Liver (tissue), 3 donors: Measurements from ENCODE around the gene LPO.

ENCODE experiments used
- CTCF ChIP-seq: fragments of 150-350 bp; IDR thresholded peaks from 2 replicates; pipeline ENCODE4 v1.5.1; 2017; ENCODE audit warnings: improper control_type of control experiment, low read depth, low read length; ENCODE audit not compliant: missing input control
- EGR1 ChIP-seq, 2 donors: IDR thresholded peaks; 2 replicates each; pipeline ENCODE4 v1.6.1; 2016 to 2018; ENCODE audit warnings: antibody characterized with exemption in 2 of 2, low read depth in 2 of 2
- FOXA1 ChIP-seq: IDR thresholded peaks from 2 replicates; pipeline ENCODE4 v1.6.1; 2016; ENCODE audit warnings: antibody characterized with exemption
- GABPA ChIP-seq, 2 donors: IDR thresholded peaks in 1 of 2; conservative IDR thresholded peaks in 1 of 2; 2 replicates each; pipeline ENCODE4 v1.6.1; 2016; ENCODE audit warnings: antibody characterized with exemption in 2 of 2, mild to moderate bottlenecking in 1 of 2, moderate library complexity in 1 of 2
- JUND ChIP-seq, 2 donors: IDR thresholded peaks; 2 replicates each; pipeline ENCODE4 v1.6.1; 2016; ENCODE audit warnings: antibody characterized with exemption in 2 of 2
- MAX ChIP-seq: IDR thresholded peaks from 2 replicates; pipeline ENCODE4 v1.6.1; 2016; ENCODE audit warnings: antibody characterized with exemption
- RAD21 ChIP-seq, 2 donors: IDR thresholded peaks; 2 replicates each; pipeline ENCODE4 v1.6.1; 2016; ENCODE audit warnings: antibody characterized with exemption in 2 of 2, mild to moderate bottlenecking in 2 of 2
- TAF1 ChIP-seq: conservative IDR thresholded peaks from 2 replicates; pipeline ENCODE4 v1.6.1; 2016; ENCODE audit warnings: antibody characterized with exemption, mild to moderate bottlenecking
- YY1 ChIP-seq: IDR thresholded peaks from 2 replicates; pipeline ENCODE4 v1.6.1; 2016; ENCODE audit warnings: antibody characterized with exemption, mild to moderate bottlenecking
- donor health status: healthy.
- donor health status: healthy.

- TF ChIP-seq CTCF (no peak), JUND (IDR thresholded peaks at IDR 0.05) (no peak), YY1 (no peak), RAD21 (IDR thresholded peaks at IDR 0.05) (no peak), FOXA1 (no peak), MAX (no peak), GABPA (IDR thresholded peaks at IDR 0.05 in 1 of 2, conservative IDR thresholded peaks at IDR 0.05 in 1 of 2) (no peak), TAF1 (no peak), EGR1 (IDR thresholded peaks at IDR 0.05; ENCODE audit: low read depth in 2 of 2) (no peak)
These were observed 2.6 kb upstream of the LPO start for GRCh38 chr17:58235821-58236220.
